Ovary (tissue), 3 donors: Measurements from ENCODE around the gene MAPK7.

Source experiments
- CTCF ChIP-seq, 3 donors: fragments of 450-650 bp in 2 of 3; fragments of 200-600 bp in 1 of 3; IDR thresholded peaks; one replicate each; pipeline versions ENCODE4 v1.5.1 to v1.8.0; 2016 to 2022; ENCODE audit warnings: antibody characterized with exemption in 3 of 3, mild to moderate bottlenecking in 1 of 3
- POLR2A ChIP-seq: fragments of 450-650 bp; IDR thresholded peaks from one replicate; pipeline ENCODE4 v1.6.1; 2017; ENCODE audit warnings: antibody characterized with exemption, mild to moderate bottlenecking, moderate library complexity
- donor health status: DM: no; HTN: no; CAD: no.

DNA sequence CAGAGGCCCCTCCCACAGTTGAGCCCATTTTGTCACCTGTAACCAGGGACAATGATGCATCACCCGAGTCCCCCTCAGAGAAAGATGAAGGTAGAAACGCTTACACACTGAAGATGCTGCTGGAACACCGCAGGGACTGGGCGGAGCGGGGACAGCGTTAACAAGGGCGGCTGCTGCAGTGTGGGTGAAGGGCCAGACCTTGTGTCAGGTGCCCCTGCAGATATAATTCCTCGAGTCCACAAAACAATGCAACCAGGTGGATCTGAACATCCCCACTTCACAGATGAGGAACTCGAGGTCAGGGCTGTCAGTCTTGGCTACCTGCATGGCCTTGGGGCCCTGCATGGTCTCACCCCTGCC lies 6.3 kb upstream of the MAPK7 start:
- TF ChIP-seq POLR2A (no peak), CTCF (IDR thresholded peaks at IDR 0.05) (no peak)
